ENCODE results near the gene TNFRSF21. TPM values are rescaled to one million over a fixed set of nuclear protein-coding genes. Genes with fewer than 3 reads are reported as not detected.

The TNFRSF21 gene, protein sequence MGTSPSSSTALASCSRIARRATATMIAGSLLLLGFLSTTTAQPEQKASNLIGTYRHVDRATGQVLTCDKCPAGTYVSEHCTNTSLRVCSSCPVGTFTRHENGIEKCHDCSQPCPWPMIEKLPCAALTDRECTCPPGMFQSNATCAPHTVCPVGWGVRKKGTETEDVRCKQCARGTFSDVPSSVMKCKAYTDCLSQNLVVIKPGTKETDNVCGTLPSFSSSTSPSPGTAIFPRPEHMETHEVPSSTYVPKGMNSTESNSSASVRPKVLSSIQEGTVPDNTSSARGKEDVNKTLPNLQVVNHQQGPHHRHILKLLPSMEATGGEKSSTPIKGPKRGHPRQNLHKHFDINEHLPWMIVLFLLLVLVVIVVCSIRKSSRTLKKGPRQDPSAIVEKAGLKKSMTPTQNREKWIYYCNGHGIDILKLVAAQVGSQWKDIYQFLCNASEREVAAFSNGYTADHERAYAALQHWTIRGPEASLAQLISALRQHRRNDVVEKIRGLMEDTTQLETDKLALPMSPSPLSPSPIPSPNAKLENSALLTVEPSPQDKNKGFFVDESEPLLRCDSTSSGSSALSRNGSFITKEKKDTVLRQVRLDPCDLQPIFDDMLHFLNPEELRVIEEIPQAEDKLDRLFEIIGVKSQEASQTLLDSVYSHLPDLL
- 10 to 100 TPM in 1 of 2 donors, 1 to 10 TPM in 1; 7.4 to 12.1 TPM for total RNA-seq

DNA sequence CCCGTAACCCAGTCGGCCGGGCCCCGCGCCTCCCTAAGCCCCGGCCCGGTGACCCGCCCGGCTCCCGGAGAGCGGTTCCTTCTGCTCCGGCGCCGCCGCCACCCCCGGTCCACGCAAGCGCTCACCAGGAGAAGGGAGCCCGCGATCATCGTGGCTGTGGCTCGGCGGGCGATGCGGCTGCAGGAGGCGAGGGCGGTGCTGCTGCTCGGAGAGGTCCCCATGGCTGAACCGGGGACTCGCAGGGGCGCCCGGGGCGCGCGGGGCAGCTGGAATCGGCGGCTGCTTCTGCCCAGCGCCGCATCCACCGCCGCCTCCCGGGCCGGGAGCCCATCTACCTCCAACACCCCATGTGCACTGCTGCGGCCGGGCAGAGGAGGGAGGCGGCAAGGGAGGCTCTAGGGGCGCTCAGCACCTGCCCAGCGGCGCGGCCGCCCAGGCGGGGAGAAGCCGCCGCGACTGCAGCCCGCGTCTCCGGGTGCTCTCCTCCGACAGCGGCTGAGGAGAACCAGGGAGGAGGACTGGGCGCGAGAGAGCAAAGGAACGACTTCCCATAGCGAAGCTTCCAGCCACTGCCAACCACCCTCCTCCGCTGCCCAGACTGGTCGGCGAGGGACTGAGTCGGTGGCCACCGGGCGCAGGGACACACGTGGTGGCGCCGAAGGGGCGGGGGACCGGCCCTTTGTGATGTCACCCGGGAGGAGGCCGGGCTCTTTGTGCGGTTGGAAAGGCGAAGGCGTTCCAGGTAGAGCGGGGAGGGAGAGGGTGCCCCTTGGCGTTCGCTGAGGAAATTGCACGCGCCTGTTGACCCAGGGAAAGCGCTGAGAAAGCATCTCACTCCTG, at the start of gene TNFRSF21:
TNFRSF21 (minus strand) TSS at position 615 of the 840 bp plus-strand sequence; CDS start at position 221, 394 bp downstream.
- TF ChIP-seq, protein P1, sequence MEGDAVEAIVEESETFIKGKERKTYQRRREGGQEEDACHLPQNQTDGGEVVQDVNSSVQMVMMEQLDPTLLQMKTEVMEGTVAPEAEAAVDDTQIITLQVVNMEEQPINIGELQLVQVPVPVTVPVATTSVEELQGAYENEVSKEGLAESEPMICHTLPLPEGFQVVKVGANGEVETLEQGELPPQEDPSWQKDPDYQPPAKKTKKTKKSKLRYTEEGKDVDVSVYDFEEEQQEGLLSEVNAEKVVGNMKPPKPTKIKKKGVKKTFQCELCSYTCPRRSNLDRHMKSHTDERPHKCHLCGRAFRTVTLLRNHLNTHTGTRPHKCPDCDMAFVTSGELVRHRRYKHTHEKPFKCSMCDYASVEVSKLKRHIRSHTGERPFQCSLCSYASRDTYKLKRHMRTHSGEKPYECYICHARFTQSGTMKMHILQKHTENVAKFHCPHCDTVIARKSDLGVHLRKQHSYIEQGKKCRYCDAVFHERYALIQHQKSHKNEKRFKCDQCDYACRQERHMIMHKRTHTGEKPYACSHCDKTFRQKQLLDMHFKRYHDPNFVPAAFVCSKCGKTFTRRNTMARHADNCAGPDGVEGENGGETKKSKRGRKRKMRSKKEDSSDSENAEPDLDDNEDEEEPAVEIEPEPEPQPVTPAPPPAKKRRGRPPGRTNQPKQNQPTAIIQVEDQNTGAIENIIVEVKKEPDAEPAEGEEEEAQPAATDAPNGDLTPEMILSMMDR (IDR thresholded peaks at IDR 0.05) = peak; percentile 96 to 97
- Histone ChIP-seq H3K36me3 (no peaks in the 10 kb centered on the region), H3K27ac (peak within 1 kb of the TSS; percentile 63 to 80), H3K9me3 (no peaks in the 10 kb centered on the region), H3K4me1 (peaks cover 0 to 10% of the 10 kb centered on the region in 2 donors), H3K4me3 (peak within 1 kb of the TSS; percentile 57 to 70), H3K27me3 (no peaks in the 10 kb centered on the region)
- DNase-seq (ENCODE audit: low spot score) = peak; percentile 93

DNA sequence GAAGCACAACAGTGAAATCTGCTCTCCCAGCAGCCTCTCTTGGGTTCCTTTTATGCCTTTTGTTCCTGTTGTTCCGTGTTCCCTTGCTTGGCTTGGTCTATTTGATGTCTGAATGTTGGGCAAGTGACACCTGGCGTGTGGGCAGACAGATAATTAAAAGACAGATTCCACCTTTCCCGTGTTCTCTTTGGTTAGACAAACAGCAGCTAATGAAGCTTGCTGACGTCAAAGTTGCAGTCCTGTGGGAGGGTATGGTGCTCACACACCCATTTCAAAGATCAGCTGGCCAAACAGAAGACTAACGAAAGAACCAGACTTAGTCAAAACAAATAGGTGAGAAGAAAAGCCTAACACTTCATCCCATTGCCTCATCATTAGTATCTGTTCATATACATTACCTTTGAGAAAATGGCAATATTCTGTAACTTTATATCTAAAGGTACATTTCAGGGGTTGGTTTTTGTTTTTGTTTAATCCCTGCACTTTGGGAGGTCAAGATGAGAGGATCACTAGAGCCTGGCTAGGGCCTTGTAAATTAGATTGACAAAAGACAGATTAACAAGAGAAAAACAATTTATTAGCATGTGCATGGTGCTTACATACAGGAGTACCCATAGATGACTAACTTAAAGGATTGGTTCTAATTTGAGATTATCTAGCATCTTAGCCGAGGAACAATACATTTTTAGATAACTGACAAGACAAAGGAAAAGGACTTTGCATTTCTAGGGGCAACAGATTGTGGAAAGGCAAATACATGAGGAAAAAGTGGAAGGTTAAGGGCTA, 48.9 kb upstream of the TNFRSF21 start:
- Histone ChIP-seq H3K36me3 (no peaks in the 10 kb centered on the region), H3K4me3 (no peak overlapping the region), H3K27me3 (no peaks in the 10 kb centered on the region), H3K4me1 (no peaks in the 10 kb centered on the region), H3K27ac (no peak overlapping the region), H3K9me3 (no peaks in the 10 kb centered on the region)
- DNase-seq (ENCODE audit: low spot score) = no peak
- TF ChIP-seq, protein P1 (IDR thresholded peaks at IDR 0.05) = no peak

DNA sequence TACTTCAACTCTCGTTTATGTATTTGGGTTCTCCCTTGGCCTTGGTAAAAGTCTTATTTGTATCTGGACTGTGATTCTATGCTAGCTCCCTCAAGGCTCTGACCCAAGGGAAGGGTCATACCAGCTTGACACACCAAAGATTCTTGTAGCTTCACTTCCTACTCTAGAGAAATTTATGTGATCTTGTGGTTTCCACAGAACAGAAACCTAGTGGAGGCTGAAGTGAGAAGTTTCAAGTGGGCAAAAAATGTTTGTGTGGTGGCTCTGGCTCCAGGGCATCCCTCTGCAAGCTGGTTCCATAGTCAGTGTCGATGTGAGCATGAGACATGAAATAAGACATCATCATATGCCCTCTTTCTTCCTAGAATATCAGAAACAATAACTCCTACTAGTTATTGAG, 48.1 kb upstream of the TNFRSF21 start:
- Histone ChIP-seq H3K9me3 (no peaks in the 10 kb centered on the region), H3K27ac (no peak overlapping the region), H3K4me1 (no peaks in the 10 kb centered on the region), H3K36me3 (no peaks in the 10 kb centered on the region), H3K4me3 (no peak overlapping the region), H3K27me3 (no peaks in the 10 kb centered on the region)
- DNase-seq (ENCODE audit: low spot score) = no peak
- TF ChIP-seq, protein P1 (IDR thresholded peaks at IDR 0.05) = no peak

DNA sequence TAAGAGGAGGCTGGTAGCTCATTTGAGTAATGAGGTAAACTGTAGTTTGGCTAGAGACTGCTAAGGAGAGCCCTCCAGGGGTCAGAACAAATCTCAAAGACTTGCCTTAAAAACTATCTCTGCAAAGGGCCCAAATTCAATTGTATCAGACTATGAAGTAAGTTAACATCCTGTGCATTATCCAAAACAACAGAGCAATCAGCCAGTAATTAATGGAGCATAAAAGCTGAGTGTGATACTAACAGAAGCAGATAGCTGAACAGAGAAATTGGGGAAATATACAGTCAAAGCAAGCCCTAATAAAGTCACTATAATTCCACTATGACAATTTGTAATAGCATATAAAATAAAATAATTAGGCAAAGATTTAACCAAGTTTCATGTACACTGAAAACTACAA, 45.8 kb upstream of the TNFRSF21 start:
- DNase-seq (ENCODE audit: low spot score) = no peak
- H3K27ac ChIP-seq = no peak overlapping the region
- no peaks in the 10 kb centered on the region for H3K9me3 ChIP-seq
- no peaks in the 10 kb centered on the region for H3K27me3 ChIP-seq
- H3K36me3 ChIP-seq = no peaks in the 10 kb centered on the region
- TF ChIP-seq, protein P1 (IDR thresholded peaks at IDR 0.05) = no peak
- H3K4me1 ChIP-seq = no peaks in the 10 kb centered on the region
- H3K4me3 ChIP-seq = no peak overlapping the region

DNA sequence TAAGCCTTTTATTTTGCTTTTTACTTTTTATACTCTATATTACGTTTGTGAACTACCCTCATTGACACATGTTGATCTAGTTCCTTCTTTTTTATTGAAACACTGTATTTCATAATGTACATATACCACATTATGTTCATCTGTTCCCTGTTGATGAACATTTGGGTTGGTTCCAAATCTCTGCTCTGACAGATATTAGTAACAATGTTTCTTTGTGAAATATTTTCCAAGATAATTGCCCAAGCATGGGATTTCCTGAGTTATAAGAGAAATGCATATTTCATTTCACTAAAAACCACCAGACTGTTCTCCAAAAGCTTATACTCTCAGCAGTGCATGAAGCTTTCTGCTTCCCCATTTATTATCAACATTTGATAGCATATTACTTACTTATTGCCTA, 44.2 kb upstream of the TNFRSF21 start:
- Histone ChIP-seq H3K4me3 (no peak overlapping the region), H3K4me1 (no peaks in the 10 kb centered on the region), H3K36me3 (no peaks in the 10 kb centered on the region), H3K27me3 (no peaks in the 10 kb centered on the region), H3K9me3 (no peaks in the 10 kb centered on the region), H3K27ac (no peak overlapping the region)
- TF ChIP-seq, protein P1 (IDR thresholded peaks at IDR 0.05) = no peak
- DNase-seq (ENCODE audit: low spot score) = no peak

All from right atrium auricular region (tissue), 2 donors.